CD14-positive monocyte (primary cell): ENCODE results near the gene RBKS. TPM values are rescaled to one million over a fixed set of nuclear protein-coding genes. Genes with fewer than 3 reads are reported as not detected.

Source experiments
- DNase-seq, 3 donors: peaks; one replicate each; pipeline ENCODE4 v3.0.0-alpha.2; 2011 to 2022
- H2AFZ ChIP-seq: 2 replicates; pipeline ENCODE4 v1.6.0; 2012; ENCODE audit warnings: mild to moderate bottlenecking, low read depth, low read length, inconsistent platforms; ENCODE audit not compliant: insufficient read depth, poor library complexity, severe bottlenecking
- H3K27ac ChIP-seq, 2 donors: 1 replicate in 1 of 2; 2 replicates in 1 of 2; pipeline ENCODE4 v1.5.1; 2012 to 2013; ENCODE audit warnings: low read length in 2 of 2, control low read depth in 1 of 2, inconsistent platforms in 1 of 2, low read depth in 1 of 2, mild to moderate bottlenecking in 1 of 2
- H3K27me3 ChIP-seq, 2 donors: one replicate each; pipeline versions ENCODE4 v1.6.0 to v1.6.1; 2011 to 2013; ENCODE audit warnings: low read length in 2 of 2; ENCODE audit not compliant: control insufficient read depth in 2 of 2, insufficient read depth in 2 of 2
- H3K36me3 ChIP-seq, 2 donors: replicated peaks in 1 of 2; 1 replicate in 1 of 2; 2 replicates in 1 of 2; pipeline versions ENCODE4 v1.5.1 to v1.6.1; 2012 to 2013; ENCODE audit warnings: low read length in 2 of 2, control low read depth in 1 of 2, inconsistent platforms in 1 of 2, mild to moderate bottlenecking in 1 of 2; ENCODE audit not compliant: insufficient read depth in 2 of 2, control insufficient read depth in 1 of 2
- H3K4me1 ChIP-seq, 2 donors: 1 replicate in 1 of 2; 2 replicates in 1 of 2; pipeline versions ENCODE4 v1.5.1 to v1.6.1; 2012 to 2013; ENCODE audit warnings: low read length in 2 of 2, control low read depth in 1 of 2, inconsistent platforms in 1 of 2, mild to moderate bottlenecking in 1 of 2, moderate library complexity in 1 of 2; ENCODE audit not compliant: insufficient read depth in 2 of 2, control insufficient read depth in 1 of 2
- H3K4me2 ChIP-seq: replicated peaks from 2 replicates; pipeline ENCODE3; 2012; ENCODE audit warnings: low read length, moderate library complexity, mild to moderate bottlenecking; ENCODE audit not compliant: poor library complexity, severe bottlenecking; ENCODE audit errors: extremely low read depth
- H3K4me3 ChIP-seq, 3 experiments: fragments of 200-600 bp in 1 of 3; sonication (generic) in 1 of 3; replicated peaks in 1 of 3; 1 replicate in 2 of 3; 2 replicates in 1 of 3; pipeline ENCODE4 v1.5.1; 2011 to 2013; ENCODE audit warnings: low read length in 3 of 3, mild to moderate bottlenecking in 3 of 3, control low read depth in 2 of 3, low read depth in 2 of 3, inconsistent platforms in 1 of 3, moderate library complexity in 1 of 3
- H3K79me2 ChIP-seq: 2 replicates; pipeline ENCODE4 v1.6.0; 2012; ENCODE audit warnings: mild to moderate bottlenecking, control low read depth, inconsistent platforms, low read length, moderate library complexity; ENCODE audit not compliant: insufficient read depth
- H3K9ac ChIP-seq: 2 replicates; pipeline ENCODE4 v1.6.0; 2017; ENCODE audit warnings: low read length, mild to moderate bottlenecking; ENCODE audit not compliant: insufficient read depth, poor library complexity, severe bottlenecking
- H3K9me3 ChIP-seq, 2 donors: replicated peaks in 1 of 2; 1 replicate in 1 of 2; 2 replicates in 1 of 2; pipeline versions ENCODE4 v1.5.1 to v1.6.1; 2012 to 2013; ENCODE audit warnings: low read length in 2 of 2, control low read depth in 1 of 2; ENCODE audit not compliant: control insufficient read depth in 1 of 2, insufficient read depth in 1 of 2
- H4K20me1 ChIP-seq: 2 replicates; pipeline ENCODE4 v1.6.0; 2012; ENCODE audit warnings: mild to moderate bottlenecking, low read length, control low read depth, moderate library complexity; ENCODE audit not compliant: insufficient read depth
- H3K27ac Mint-ChIP-seq, 7 donors: one replicate each; pipeline ENCODE4 v1.8.0; 2020; ENCODE audit warnings: mild to moderate bottlenecking in 7 of 7, mixed read lengths in 7 of 7, moderate library complexity in 6 of 7, inconsistent platforms in 2 of 7
- H3K27me3 Mint-ChIP-seq, 3 donors: one replicate each; pipeline ENCODE4 v1.8.0; 2021 to 2022; ENCODE audit warnings: low read depth in 3 of 3, mild to moderate bottlenecking in 3 of 3, mixed read lengths in 3 of 3, moderate library complexity in 3 of 3, inconsistent platforms in 1 of 3
- H3K36me3 Mint-ChIP-seq, 2 donors: one replicate each; pipeline ENCODE4 v1.8.0; 2020; ENCODE audit warnings: mixed read lengths in 2 of 2, inconsistent platforms in 1 of 2, mild to moderate bottlenecking in 1 of 2
- H3K4me1 Mint-ChIP-seq: one replicate; pipeline ENCODE4 v1.8.0; 2020; ENCODE audit warnings: mild to moderate bottlenecking, mixed read lengths
- H3K4me3 Mint-ChIP-seq, 2 donors: one replicate each; pipeline ENCODE4 v1.8.0; 2020; ENCODE audit warnings: mild to moderate bottlenecking in 2 of 2, mixed read lengths in 2 of 2, moderate library complexity in 1 of 2
- H3K9me3 Mint-ChIP-seq, 7 donors: one replicate each; pipeline ENCODE4 v1.8.0; 2020 to 2022; ENCODE audit warnings: mixed read lengths in 7 of 7, mild to moderate bottlenecking in 6 of 7, moderate library complexity in 6 of 7, inconsistent platforms in 2 of 7
- CTCF ChIP-seq: fragments of 200-600 bp; IDR thresholded peaks from one replicate; pipeline ENCODE4 v1.8.0; 2022; ENCODE audit warnings: antibody characterized with exemption, mild to moderate bottlenecking
- WGBS: methylation state at CpG from one replicate; pipeline ENCODE4 v1.1.5; 2013; ENCODE audit warnings: missing lambda C conversion rate; ENCODE audit not compliant: insufficient coverage; 5-methylcytosine and 5-hydroxymethylcytosine counted together
- intact Hi-C, 2 donors: fragments of 100-400 bp; cut with micrococcal nuclease; formaldehyde crosslinking; loops; one replicate each; pipeline versions ENCODE4 v1.15.0 to v1.15.1; 2023
- polyA plus RNA-seq, 3 donors: library from polyadenylated mRNA; depleted of rRNA in 1 of 3; unstranded in 2 of 3; stranded (reverse) in 1 of 3; fragments of 300-500 nt in 2 of 3; fragments of >200 nt in 1 of 3; fragmentation: Illumina TruSeq in 2 of 3; gene quantifications; 1 replicate in 2 of 3; 2 replicates in 1 of 3; pipeline ENCODE4 v1.2.3, GENCODE V29; 2012 to 2021

Gene RBKS
- polyA plus RNA-seq, 3 donors: 3.9 to 39.1 (median 4.3) TPM

- Mint-ChIP-seq H3K4me3 (no peak overlapping the region), H3K27me3 (peaks cover 4 to 11% (median 4%) of the 10 kb centered on the region in 3 donors), H3K9me3 (peaks cover 0 to 4% (median 1%) of the 10 kb centered on the region in 7 donors), H3K36me3 (no peaks in the 10 kb centered on the region), H3K4me1 (peaks cover 22% of the 10 kb centered on the region), H3K27ac (no peak overlapping the region)
- Histone ChIP-seq H3K9me3 (no peaks in the 10 kb centered on the region), H3K4me1 (peaks cover 15 to 24% of the 10 kb centered on the region in 2 donors), H3K79me2 (no peaks in the 10 kb centered on the region), H3K4me3 (no peak overlapping the region), H2AFZ (no peak overlapping the region), H3K27ac (no peak overlapping the region), H3K36me3 (no peaks in the 10 kb centered on the region), H4K20me1 (no peaks in the 10 kb centered on the region), H3K27me3 (no peaks in the 10 kb centered on the region), H3K4me2 (no peak overlapping the region), H3K9ac (no peak overlapping the region)
- no peak for DNase-seq
- intact Hi-C loops: no loop called here
- WGBS: 100% methylated on average over 4 of the region's 4 CpGs
- TF ChIP-seq CTCF: no peak
Observed at GRCh38 chr2:27739058-27739373, 151.2 kb downstream of the RBKS start.

DNA sequence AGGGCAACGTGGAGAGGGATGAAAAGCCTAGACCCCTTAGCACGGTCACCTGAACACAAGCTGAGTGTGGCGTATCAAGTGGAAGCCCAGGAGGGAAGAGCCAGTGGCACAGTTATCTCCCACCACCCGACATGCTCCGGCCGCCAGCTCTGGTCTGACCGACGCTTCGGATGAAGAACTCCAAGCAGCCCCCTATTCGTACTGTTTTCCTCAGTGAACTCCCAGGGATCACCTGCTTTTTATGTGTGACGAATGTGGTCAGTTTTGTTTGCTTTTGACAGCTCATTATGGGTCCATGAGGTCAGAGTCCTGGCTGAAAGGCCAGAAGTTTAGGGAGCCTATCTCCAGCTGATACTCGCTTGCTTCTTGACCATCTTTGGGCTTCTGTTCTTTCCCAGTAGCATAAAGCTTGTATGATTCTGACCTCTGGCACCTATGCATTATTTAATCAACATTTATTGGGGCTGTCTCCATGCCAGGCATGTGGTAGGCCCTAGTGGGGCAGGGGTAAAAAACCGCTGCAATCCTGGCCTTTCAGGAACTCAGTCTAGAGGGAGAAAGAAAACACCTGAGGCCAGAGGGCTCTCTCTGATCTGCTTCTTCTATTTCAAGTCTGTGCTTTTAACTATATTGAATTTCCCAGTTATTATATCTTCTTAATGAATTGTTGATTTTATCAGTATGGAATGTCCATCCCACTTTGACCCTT lies 151.7 kb downstream of the RBKS start:
- no peak overlapping the region for H3K4me3 Mint-ChIP-seq
- Histone ChIP-seq H2AFZ (no peak overlapping the region), H3K4me3 (no peak overlapping the region), H3K4me1 (peaks cover 15 to 24% of the 10 kb centered on the region in 2 donors), H4K20me1 (no peaks in the 10 kb centered on the region), H3K27me3 (no peaks in the 10 kb centered on the region), H3K27ac (no peak overlapping the region), H3K4me2 (no peak overlapping the region), H3K9me3 (peaks cover 0 to under 1% of the 10 kb centered on the region in 2 donors), H3K9ac (no peak overlapping the region), H3K36me3 (no peaks in the 10 kb centered on the region), H3K79me2 (no peaks in the 10 kb centered on the region)
- DNase-seq: no peak
- no peak overlapping the region for H3K27ac Mint-ChIP-seq
- H3K36me3 Mint-ChIP-seq: no peaks in the 10 kb centered on the region
- intact Hi-C loops: no loop called here
- 95% methylated on average over 12 of the region's 13 CpGs for WGBS
- H3K27me3 Mint-ChIP-seq: peaks cover 4 to 11% (median 4%) of the 10 kb centered on the region in 3 donors
- H3K4me1 Mint-ChIP-seq: peaks cover 22% of the 10 kb centered on the region
- peaks cover 0 to 5% (median 4%) of the 10 kb centered on the region in 7 donors for H3K9me3 Mint-ChIP-seq
- TF ChIP-seq CTCF: no peak
